ENCODE measurements around the gene DEAF1.

- TF ChIP-seq EZH2 (IDR thresholded peaks at IDR 0.05; ENCODE audit: borderline replicate concordance, low read depth, low read length, severe bottlenecking) = no peak
- TF ChIP-seq CTCF (IDR thresholded peaks at IDR 0.05; ENCODE audit: extremely low read depth in 1 of 2, insufficient read depth in 1 of 2, low read depth in 1 of 2, low read length in 2 of 2) = no peak
- TF ChIP-seq JUN (IDR thresholded peaks at IDR 0.05; ENCODE audit: borderline replicate concordance, insufficient read depth, insufficient read length, low read depth) = no peak
- TF ChIP-seq POLR2AphosphoS5 (IDR thresholded peaks at IDR 0.05; ENCODE audit: insufficient read depth, low read depth, low read length) = no peak
- no peak for TF ChIP-seq POLR2A (IDR thresholded peaks at IDR 0.05; ENCODE audit: low read depth, low read length)
- no peak for TF ChIP-seq MAX (IDR thresholded peaks at IDR 0.05; ENCODE audit: insufficient read depth, insufficient read length)
- TF ChIP-seq MYC (IDR thresholded peaks at IDR 0.05; ENCODE audit: low read depth, low read length) = no peak
- TF ChIP-seq GATA2 (IDR thresholded peaks at IDR 0.05; ENCODE audit: insufficient read depth, insufficient read length, low read depth, low read length) = no peak
- TF ChIP-seq FOS (IDR thresholded peaks at IDR 0.05; ENCODE audit: borderline replicate concordance, insufficient read depth, low read length) = no peak
These were observed 38.6 kb downstream of the DEAF1 start for GRCh38 chr11:656426-656825.

Measured in endothelial cell of umbilical vein (primary cell).